HCT116 (cell line): Measurements from ENCODE around the gene PRR12.

Source experiments
- CTCF ChIP-seq, 3 experiments: fragments of 200-600 bp in 1 of 3; sonication (generic) in 1 of 3; IDR thresholded peaks in 2 of 3; conservative IDR thresholded peaks in 1 of 3; 2 replicates each; pipeline ENCODE4 v1.5.1; 2012 to 2017; ENCODE audit warnings: low read depth in 2 of 3, low read length in 2 of 3, antibody characterized with exemption in 1 of 3, borderline replicate concordance in 1 of 3, control low read depth in 1 of 3, mild to moderate bottlenecking in 1 of 3, mixed read lengths in 1 of 3, mixed run types in 1 of 3, moderate library complexity in 1 of 3; ENCODE audit not compliant: insufficient read depth in 1 of 3
- POLR2A ChIP-seq: IDR thresholded peaks from 2 replicates; pipeline ENCODE4 v1.7.0; 2011; ENCODE audit warnings: borderline replicate concordance; ENCODE audit not compliant: insufficient read depth, insufficient read length; ENCODE audit errors: extremely low read depth
- RAD21 ChIP-seq: IDR thresholded peaks from 2 replicates; pipeline ENCODE4 v1.6.1; 2012; ENCODE audit warnings: low read depth, mild to moderate bottlenecking
- REST ChIP-seq: IDR thresholded peaks from 2 replicates; pipeline ENCODE4 v1.6.1; 2012; ENCODE audit warnings: low read depth
- SIN3A ChIP-seq: IDR thresholded peaks from 2 replicates; pipeline ENCODE4 v1.6.1; 2012; ENCODE audit warnings: low read depth
- SP1 ChIP-seq: IDR thresholded peaks from 2 replicates; pipeline ENCODE4 v1.6.1; 2012; ENCODE audit warnings: low read depth
- ZFX ChIP-seq: fragments of 450-650 bp; IDR thresholded peaks from 2 replicates; pipeline ENCODE4 v1.6.1; 2017

- no peak for TF ChIP-seq CTCF (IDR thresholded peaks at IDR 0.05 in 2 of 3, conservative IDR thresholded peaks at IDR 0.05 in 1 of 3; ENCODE audit: borderline replicate concordance in 1 of 3, insufficient read depth in 1 of 3, low read depth in 2 of 3, low read length in 2 of 3)
- TF ChIP-seq SP1, result no peak
- no peak for TF ChIP-seq REST
- TF ChIP-seq SIN3A, result no peak
- TF ChIP-seq POLR2A, result no peak
- TF ChIP-seq ZFX, result no peak
- no peak for TF ChIP-seq RAD21
Observed at GRCh38 chr19:49559443-49559842, 31.5 kb upstream of the PRR12 start.
